GM12865 (cell line): Measurements from ENCODE around the gene SPTSSA.

Source experiments
- DNase-seq: peaks from one replicate; pipeline ENCODE4 v3.0.0; 2010; ENCODE audit warnings: low read depth
- H3K4me3 ChIP-seq: 2 replicates; pipeline ENCODE4 v1.5.1; 2011; ENCODE audit warnings: mild to moderate bottlenecking, low read depth, low read length, control low read depth
- CTCF ChIP-seq: IDR thresholded peaks from 2 replicates; pipeline ENCODE4 v1.5.1; 2011; ENCODE audit warnings: low read length, control low read depth, low read depth, inconsistent platforms; ENCODE audit not compliant: insufficient read depth; ENCODE audit errors: missing control alignments

Gene SPTSSA

GRCh38 chr14:34501004-34501580 is 39.1 kb upstream of the SPTSSA start:
- no peak for DNase-seq
- H3K4me3 ChIP-seq = no peak overlapping the region
- no peak for TF ChIP-seq CTCF

- TF ChIP-seq CTCF = peak; percentile 50
- H3K4me3 ChIP-seq = no peak overlapping the region
- DNase-seq = peak; percentile 32
Measured at GRCh38 chr14:34498684-34499412, 36.8 kb upstream of the SPTSSA start.

- H3K4me3 ChIP-seq = no peak overlapping the region
- no peak for DNase-seq
- TF ChIP-seq CTCF = no peak
Measured at GRCh38 chr14:34496679-34497513, 34.9 kb upstream of the SPTSSA start.

- no peak for DNase-seq
- H3K4me3 ChIP-seq = no peak overlapping the region
- TF ChIP-seq CTCF = no peak
Measured at GRCh38 chr14:34496007-34496678, 34.1 kb upstream of the SPTSSA start.

- DNase-seq = no peak
- no peak for TF ChIP-seq CTCF
Measured at GRCh38 chr14:34489324-34489723, 27.3 kb upstream of the SPTSSA start.

GRCh38 chr14:34488528-34488927 is 26.5 kb upstream of the SPTSSA start:
- DNase-seq = no peak
- no peak for TF ChIP-seq CTCF

More at GRCh38 chr14:34489324-34489723, 27.3 kb upstream of the SPTSSA start:
- H3K4me3 ChIP-seq = no peak overlapping the region

More at GRCh38 chr14:34488528-34488927, 26.5 kb upstream of the SPTSSA start:
- H3K4me3 ChIP-seq = no peak overlapping the region
